ENCODE results near the gene PTPRM. TPM values are rescaled to one million over a fixed set of nuclear protein-coding genes. Genes with fewer than 3 reads are reported as not detected.

The PTPRM gene
- total RNA-seq, 1 experiment from 2014 or later = 6.2 TPM

- no peak overlapping the region for H2AFZ ChIP-seq (ENCODE audit: low read length)
- H3K23me2 ChIP-seq (ENCODE audit: insufficient read length, low read depth, low read length, poor library complexity, severe bottlenecking) = no peaks in the 10 kb centered on the region
- no peak overlapping the region for H2BK120ac ChIP-seq (ENCODE audit: low read depth, low read length, poor library complexity, severe bottlenecking)
- no peak overlapping the region for H4K91ac ChIP-seq (ENCODE audit: insufficient read length, low read depth, low read length)
- no peak overlapping the region for H2BK20ac ChIP-seq (ENCODE audit: low read depth, low read length, poor library complexity, severe bottlenecking)
- no peak overlapping the region for H2AK5ac ChIP-seq (ENCODE audit: insufficient read length, low read length)
- no peak overlapping the region for H3K27ac ChIP-seq (ENCODE audit: insufficient read length, low read depth, low read length)
- Mint-ChIP-seq H3K36me3 (ENCODE audit: insufficient read depth in 1 of 3, low read depth in 3 of 3) (peaks cover 0 to 1% (median 0%) of the 10 kb centered on the region in 3 experiments; a peak in 1 of 7 replicates), H3K4me3 (no peak overlapping the region), H3K4me1 (peaks cover 0 to 2% of the 10 kb centered on the region in 2 experiments; a peak in 1 of 4 replicates), H3K27ac (no peak overlapping the region), H3K9me3 (no peaks in the 10 kb centered on the region; a peak in 1 of 5 replicates), H3K27me3 (ENCODE audit: low read depth) (no peaks in the 10 kb centered on the region)
- no peak overlapping the region for H4K8ac ChIP-seq (replicated peaks; ENCODE audit: insufficient read length, low read depth, low read length)
- no peak overlapping the region for H3K4me2 ChIP-seq (ENCODE audit: insufficient read depth, insufficient read length, low read length)
- no peak overlapping the region for H3K56ac ChIP-seq (ENCODE audit: insufficient read length, low read depth, low read length)
- no peak overlapping the region for H4K5ac ChIP-seq (ENCODE audit: insufficient read length, low read depth, low read length)
- no peak overlapping the region for H3K23ac ChIP-seq (ENCODE audit: insufficient read length, low read depth, low read length)
- no peaks in the 10 kb centered on the region for H3K4me1 ChIP-seq (ENCODE audit: insufficient read depth, low read length)
- H2BK15ac ChIP-seq (ENCODE audit: low read depth, low read length) = no peak overlapping the region
- no peaks in the 10 kb centered on the region; the same call in 1 of the 2 replicates for H3K27me3 ChIP-seq (ENCODE audit: insufficient read depth, low read length)
- WGBS (ENCODE audit: extremely low coverage, insufficient read length, low lambda C conversion rate) = no CpG with 5 or more reads among the region's 5 CpGs
- TF ChIP-seq CTCF (conservative IDR thresholded peaks at IDR 0.05) = no peak
- no peak overlapping the region for H3T11ph ChIP-seq (ENCODE audit: low read length)
- no peak overlapping the region for H2BK5ac ChIP-seq (ENCODE audit: insufficient read length, low read length)
- no peak overlapping the region for H3K14ac ChIP-seq (ENCODE audit: insufficient read depth, low read length)
- H3K9me3 ChIP-seq (ENCODE audit: control insufficient read depth, low read depth, low read length) = no peaks in the 10 kb centered on the region
- no peak for DNase-seq
- H3K79me2 ChIP-seq (ENCODE audit: insufficient read depth, low read length) = no peaks in the 10 kb centered on the region
- H3K79me1 ChIP-seq (ENCODE audit: insufficient read depth, low read depth, low read length, poor library complexity, severe bottlenecking) = no peaks in the 10 kb centered on the region
- no peak overlapping the region for H3K18ac ChIP-seq (ENCODE audit: insufficient read length, low read depth, low read length)
- H3K4ac ChIP-seq (ENCODE audit: low read depth, low read length) = no peak overlapping the region
- H2BK12ac ChIP-seq (ENCODE audit: insufficient read length, low read depth, low read length) = no peak overlapping the region
- no peaks in the 10 kb centered on the region for H4K20me1 ChIP-seq (ENCODE audit: control insufficient read depth, insufficient read depth, insufficient read length)
- H3K9ac ChIP-seq (ENCODE audit: extremely low read depth, insufficient read length, low read length) = no peak overlapping the region
Observed at GRCh38 chr18:7940379-7940778, 373.3 kb downstream of the PTPRM start.
